A549 (cell line): Measurements from ENCODE around the gene MEA1. TPM values are rescaled to one million over a fixed set of nuclear protein-coding genes. Genes with fewer than 3 reads are reported as not detected.

Experiments
- ATAC-seq, 2 experiments: fragments of 200-7000 bp in 1 of 2; fragments of >200 bp in 1 of 2; cut with Nextera tagmentation in 1 of 2; cut with Tn5 transposase in 1 of 2; 3 replicates each; pipeline versions ENCODE4 v1.8.0 to v1.9.1; 2018 to 2020; ENCODE audit warnings: mild to moderate bottlenecking in 1 of 2, moderate library complexity in 1 of 2
- CTCF ChIA-PET: fragments of 300-600 bp; sonication (Branson Sonifier 250); formaldehyde crosslinking; extraction: SDS; loops from one replicate; lab custom pipeline; 2021; ENCODE audit warnings: antibody characterized with exemption, inconsistent platforms; lab: Yijun Ruan, JAX
- POLR2A ChIA-PET: fragments of 350-600 bp; formaldehyde crosslinking; extraction: SDS; loops from one replicate; lab custom pipeline; 2021; ENCODE audit warnings: antibody characterized with exemption, inconsistent platforms; lab: Yijun Ruan, JAX
- DNase-seq, 2 experiments: peaks; one replicate each; pipeline versions ENCODE4 v3.0.0 to v3.0.0-alpha.2; 2011 to 2016; ENCODE audit warnings: low read depth in 1 of 2, low spot score in 1 of 2
- FAIRE-seq: peaks from 2 replicates; lab custom pipeline; 2011; peaks lifted over from hg19 to GRCh38; lab: Jason Lieb, UNC
- H3K27ac ChIP-seq, 2 experiments: fragments of >200 bp; sonication (Bioruptor Twin); formaldehyde crosslinking; 3 replicates each; pipeline ENCODE4 v1.5.1; 2016 to 2017
- H3K4me1 ChIP-seq: fragments of >200 bp; sonication (Bioruptor Twin); formaldehyde crosslinking; 3 replicates; pipeline ENCODE4 v1.6.1; 2016
- H3K4me2 ChIP-seq: fragments of >200 bp; sonication (Bioruptor Twin); formaldehyde crosslinking; 3 replicates; pipeline ENCODE4 v1.6.1; 2016
- H3K4me3 ChIP-seq: fragments of >200 bp; sonication (Bioruptor Twin); formaldehyde crosslinking; 3 replicates; pipeline ENCODE4 v1.5.1; 2016
- H3K9me3 ChIP-seq: fragments of >200 bp; sonication (Bioruptor Twin); formaldehyde crosslinking; 3 replicates; pipeline ENCODE4 v1.6.1; 2016
- CBX8 ChIP-seq: fragments of 200-600 bp; sonication (generic); IDR thresholded peaks from 2 replicates; pipeline ENCODE4 v1.6.1; 2016
- CHD2 ChIP-seq: fragments of 150-350 bp; IDR thresholded peaks from 2 replicates; pipeline ENCODE4 v1.6.1; 2014; ENCODE audit warnings: low read length; ENCODE audit not compliant: partially characterized antibody
- FOSB ChIP-seq: fragments of 250-450 bp; sonication (Bioruptor Pico); IDR thresholded peaks from 2 replicates; pipeline ENCODE4 v1.5.0; 2020; ENCODE audit warnings: mild to moderate bottlenecking, moderate library complexity
- JUN ChIP-seq, 2 experiments: fragments of >200 bp; sonication (Bioruptor Twin); formaldehyde crosslinking; IDR thresholded peaks; 2 replicates in 1 of 2; 3 replicates in 1 of 2; pipeline ENCODE4 v1.6.1; 2016 to 2017
- KDM5A ChIP-seq: fragments of 200-600 bp; sonication (generic); IDR thresholded peaks from 2 replicates; pipeline ENCODE4 v1.6.1; 2016; ENCODE audit warnings: antibody characterized with exemption, mild to moderate bottlenecking
- MAFK ChIP-seq: fragments of 450-650 bp; IDR thresholded peaks from 2 replicates; pipeline ENCODE4 v1.6.1; 2014; ENCODE audit not compliant: partially characterized antibody
- MAZ ChIP-seq: fragments of 150-350 bp; IDR thresholded peaks from 2 replicates; pipeline ENCODE4 v1.6.1; 2014; ENCODE audit warnings: antibody characterized with exemption, low read depth, low read length, borderline replicate concordance
- PHF8 ChIP-seq: fragments of 200-600 bp; sonication (generic); IDR thresholded peaks from 2 replicates; pipeline ENCODE4 v1.6.1; 2016; ENCODE audit warnings: low read depth, mild to moderate bottlenecking, antibody characterized with exemption, moderate library complexity, borderline replicate concordance
- RARB ChIP-seq: fragments of 250-450 bp; sonication (Bioruptor Pico); IDR thresholded peaks from 2 replicates; pipeline ENCODE4 v1.8.0; 2021; ENCODE audit warnings: mild to moderate bottlenecking, moderate library complexity
- RCOR1 ChIP-seq: fragments of 150-350 bp; IDR thresholded peaks from 2 replicates; pipeline ENCODE4 v1.6.1; 2014; ENCODE audit warnings: antibody characterized with exemption, low read length, low read depth
- RFX5 ChIP-seq: fragments of 450-650 bp; IDR thresholded peaks from 2 replicates; pipeline ENCODE4 v1.7.1; 2014; ENCODE audit warnings: antibody characterized with exemption, mild to moderate bottlenecking, moderate library complexity
- TP53 ChIP-seq: fragments of 250-450 bp; sonication (Bioruptor Pico); IDR thresholded peaks from 2 replicates; pipeline ENCODE4 v1.5.0; 2021; ENCODE audit warnings: mild to moderate bottlenecking, moderate library complexity
- ZNF302 ChIP-seq: fragments of 250-450 bp; sonication (Bioruptor Pico); IDR thresholded peaks from 2 replicates; pipeline ENCODE4 v1.9.0; 2021; ENCODE audit warnings: inconsistent platforms, mild to moderate bottlenecking, moderate library complexity
- WGBS: methylation state at CpG from one replicate; pipeline ENCODE4 v1.1.6; 2017; ENCODE audit errors: missing lambda C conversion rate; 5-methylcytosine and 5-hydroxymethylcytosine counted together
- polyA plus RNA-seq, 4 experiments: library from polyadenylated mRNA; depleted of rRNA in 3 of 4; stranded (reverse); fragments of >200 nt; fragmentation: RNase III in 1 of 4; extraction: RNeasy Plus Mini Kit Qiagen cat#74134 plus additional on column Dnase treatment in 1 of 4; gene quantifications; 2 replicates in 3 of 4; 3 replicates in 1 of 4; pipeline ENCODE4 v1.2.3, GENCODE V29; 2011 to 2017
- TF ChIP-seq, protein P1 (sequence below): IDR thresholded peaks from 2 replicates; pipeline ENCODE4 v1.6.1; 2012; ENCODE audit warnings: low read depth, borderline replicate concordance
- TF ChIP-seq, protein P2 (sequence below): fragments of 250-450 bp; sonication (Bioruptor Pico); IDR thresholded peaks from 2 replicates; pipeline ENCODE4 v1.5.0; 2021; ENCODE audit warnings: mild to moderate bottlenecking, moderate library complexity, borderline replicate concordance
- TF ChIP-seq, protein P3 (sequence below): fragments of >200 bp; sonication (Bioruptor Twin); formaldehyde crosslinking; IDR thresholded peaks from 3 replicates; pipeline ENCODE4 v1.6.1; 2016
- TF ChIP-seq, protein P4 (sequence below): IDR thresholded peaks from 2 replicates; pipeline ENCODE4 v1.6.1; 2012
- TF ChIP-seq, protein P5 (sequence below): fragments of 200-600 bp; sonication (generic); IDR thresholded peaks from 2 replicates; pipeline ENCODE4 v1.6.1; 2016; ENCODE audit warnings: antibody characterized with exemption, mild to moderate bottlenecking, moderate library complexity

The MEA1 gene
- polyA plus RNA-seq, 2 of the 4 experiments (the other 2 are of a cell fraction): 58.6 to 94.3 TPM

DNA sequence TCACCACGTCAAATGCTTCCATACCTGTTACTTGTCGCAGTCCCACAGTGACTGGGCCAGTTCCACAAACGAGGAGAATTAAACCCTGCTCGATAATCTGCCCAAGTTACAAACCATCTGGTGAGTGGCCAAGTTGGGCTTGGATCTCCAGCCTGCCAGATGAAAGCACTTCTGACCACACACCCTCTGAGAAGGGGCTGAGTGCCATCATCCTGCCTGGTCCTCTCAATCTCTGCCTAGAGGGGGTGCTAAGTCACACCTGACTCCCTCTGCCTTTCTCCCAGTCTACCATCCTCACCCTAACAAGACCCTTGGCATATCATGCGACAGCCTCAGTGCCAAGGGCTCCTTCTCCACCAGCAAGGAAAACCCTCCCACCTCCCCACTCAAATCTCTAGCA, 23.5 kb upstream of the MEA1 start:
- Histone ChIP-seq H3K4me1 (no peaks in the 10 kb centered on the region), H3K9me3 (no peaks in the 10 kb centered on the region), H3K4me3 (no peak overlapping the region), H3K4me2 (no peak overlapping the region), H3K27ac (no peak overlapping the region)
- ATAC-seq: no peak
- no peak for DNase-seq
- TF ChIP-seq MAFK (no peak), FOSB (CRISPR knock-in tag) (no peak), MAZ (no peak), RFX5 (no peak), KDM5A (no peak), RARB (CRISPR knock-in tag) (no peak)
- TF ChIP-seq, protein P1, sequence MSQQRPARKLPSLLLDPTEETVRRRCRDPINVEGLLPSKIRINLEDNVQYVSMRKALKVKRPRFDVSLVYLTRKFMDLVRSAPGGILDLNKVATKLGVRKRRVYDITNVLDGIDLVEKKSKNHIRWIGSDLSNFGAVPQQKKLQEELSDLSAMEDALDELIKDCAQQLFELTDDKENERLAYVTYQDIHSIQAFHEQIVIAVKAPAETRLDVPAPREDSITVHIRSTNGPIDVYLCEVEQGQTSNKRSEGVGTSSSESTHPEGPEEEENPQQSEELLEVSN: no peak
- CTCF ChIA-PET: interaction anchor here (1.5 to 2.2 kb wide), 2 partner anchors 106 kb away, joined by 3 to 8 read pairs; no protein-coding TSS in a partner anchor
- POLR2A ChIA-PET: no interaction called here
- 84% methylated on average over 5 of the region's 5 CpGs for WGBS
- no peak for FAIRE-seq

DNA sequence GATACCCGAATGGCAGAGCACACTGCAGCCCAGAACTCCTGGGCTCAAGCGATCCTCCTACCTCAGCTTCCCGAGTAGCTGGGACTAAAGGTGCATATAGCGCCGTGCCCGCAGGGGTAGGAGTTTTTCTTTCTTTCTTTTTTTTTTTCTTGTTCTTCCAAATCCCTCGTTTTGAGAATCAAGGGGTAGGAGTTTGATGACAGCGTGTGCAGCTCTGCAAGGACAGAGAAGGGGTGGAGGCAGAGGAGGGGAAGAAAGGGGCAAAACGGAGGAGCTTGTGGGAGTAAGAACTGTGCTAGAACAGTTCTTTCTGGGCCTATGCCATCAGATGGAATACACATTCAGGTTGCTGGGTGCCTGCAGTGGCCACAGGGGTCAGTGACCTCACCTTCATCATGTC, 23.0 kb upstream of the MEA1 start:
- no peak overlapping the region for H3K4me2 ChIP-seq
- ChIA-PET POLR2A (no interaction called here), CTCF (interaction anchor here (2.2 kb wide), 1 partner anchor 107 kb away, joined by 8 read pairs; no protein-coding TSS in a partner anchor)
- TF ChIP-seq JUN (IDR thresholded peaks at IDR 0.05): no peak
- TF ChIP-seq, protein P2, sequence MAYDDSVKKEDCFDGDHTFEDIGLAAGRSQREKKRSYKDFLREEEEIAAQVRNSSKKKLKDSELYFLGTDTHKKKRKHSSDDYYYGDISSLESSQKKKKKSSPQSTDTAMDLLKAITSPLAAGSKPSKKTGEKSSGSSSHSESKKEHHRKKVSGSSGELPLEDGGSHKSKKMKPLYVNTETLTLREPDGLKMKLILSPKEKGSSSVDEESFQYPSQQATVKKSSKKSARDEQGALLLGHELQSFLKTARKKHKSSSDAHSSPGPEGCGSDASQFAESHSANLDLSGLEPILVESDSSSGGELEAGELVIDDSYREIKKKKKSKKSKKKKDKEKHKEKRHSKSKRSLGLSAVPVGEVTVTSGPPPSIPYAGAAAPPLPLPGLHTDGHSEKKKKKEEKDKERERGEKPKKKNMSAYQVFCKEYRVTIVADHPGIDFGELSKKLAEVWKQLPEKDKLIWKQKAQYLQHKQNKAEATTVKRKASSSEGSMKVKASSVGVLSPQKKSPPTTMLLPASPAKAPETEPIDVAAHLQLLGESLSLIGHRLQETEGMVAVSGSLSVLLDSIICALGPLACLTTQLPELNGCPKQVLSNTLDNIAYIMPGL (CRISPR knock-in tag): no peak
- ATAC-seq: no peak
- 93% methylated on average over 9 of the region's 9 CpGs for WGBS
- no peaks in the 10 kb centered on the region for H3K9me3 ChIP-seq
- H3K27ac ChIP-seq: no peak overlapping the region
- no peak overlapping the region for H3K4me3 ChIP-seq
- no peak for FAIRE-seq
- no peak for DNase-seq
- H3K4me1 ChIP-seq: no peaks in the 10 kb centered on the region

DNA sequence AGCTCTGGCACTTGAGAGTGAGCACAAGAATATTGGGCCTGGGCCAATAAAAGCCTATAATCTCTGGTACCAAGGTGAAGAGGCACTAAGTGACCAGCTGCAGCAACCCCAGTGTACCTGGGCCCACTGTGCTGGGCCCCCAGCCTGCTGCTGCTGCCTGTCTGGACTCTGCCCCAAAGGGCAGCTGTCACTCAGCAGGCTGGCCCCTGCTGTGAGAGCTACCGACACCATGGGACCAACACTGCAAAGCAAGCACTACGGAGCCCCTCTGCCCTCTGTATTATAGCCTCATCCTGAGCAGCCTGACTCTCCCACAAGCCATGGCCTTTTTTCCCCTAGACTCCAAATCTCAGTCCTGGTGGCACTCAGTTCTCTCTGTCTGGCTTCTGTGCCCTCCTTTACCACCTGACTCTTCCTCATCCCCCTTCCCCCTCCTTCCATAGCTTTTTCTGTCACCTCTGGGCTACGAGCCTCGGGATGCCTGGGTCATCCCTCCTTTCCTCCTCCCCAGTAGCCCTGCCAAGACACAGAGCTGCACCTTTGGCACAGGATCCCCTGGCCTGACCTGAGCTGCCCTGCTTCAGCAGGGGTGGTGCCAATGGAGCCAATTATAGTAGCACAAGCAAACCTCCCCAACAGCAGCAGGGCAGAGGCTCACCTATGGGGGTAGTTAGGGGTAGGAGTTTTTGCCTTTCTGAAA, 21.9 kb upstream of the MEA1 start:
- TF ChIP-seq ZNF302 (CRISPR knock-in tag): no peak
- ChIA-PET CTCF (interaction anchor here (0.7 to 2.2 kb wide), 3 partner anchors 20 to 108 kb away, joined by 3 to 8 read pairs (median 3); no protein-coding TSS in a partner anchor), POLR2A (no interaction called here)
- ATAC-seq (no peak), FAIRE-seq (no peak), DNase-seq (no peak)
- no peak overlapping the region for H3K4me3 ChIP-seq
- H3K4me2 ChIP-seq: no peak overlapping the region
- H3K27ac ChIP-seq: no peak overlapping the region
- H3K4me1 ChIP-seq: no peaks in the 10 kb centered on the region
- 95% methylated on average over 4 of the region's 4 CpGs for WGBS
- H3K9me3 ChIP-seq: no peaks in the 10 kb centered on the region

DNA sequence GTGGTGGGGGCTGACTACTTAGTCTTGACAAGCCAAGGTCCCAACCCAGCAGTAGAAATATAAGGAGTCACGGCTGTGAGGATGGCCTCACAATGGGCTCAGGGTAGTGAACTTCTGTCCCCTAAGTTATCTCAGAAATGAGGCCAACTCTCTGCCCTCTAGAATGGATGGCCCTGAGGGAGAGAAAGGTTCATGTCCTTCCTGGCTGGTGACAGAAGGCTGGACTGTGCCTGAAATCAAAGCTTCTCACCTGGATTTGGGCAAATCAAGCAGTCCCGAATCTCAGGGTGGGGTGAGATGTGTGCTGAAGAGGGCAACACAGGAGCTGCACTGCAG, 20.4 kb upstream of the MEA1 start:
- POLR2A ChIA-PET: no interaction called here
- DNase-seq (no peak), FAIRE-seq (no peak), ATAC-seq (no peak)
- CTCF ChIA-PET: interaction anchor here (1.3 kb wide), 1 partner anchor 110 kb away, joined by 5 read pairs; no protein-coding TSS in a partner anchor
- Histone ChIP-seq H3K9me3 (no peaks in the 10 kb centered on the region), H3K27ac (no peak overlapping the region), H3K4me3 (no peak overlapping the region), H3K4me1 (no peaks in the 10 kb centered on the region)
- WGBS: 96% methylated on average over 2 of the region's 2 CpGs
- TF ChIP-seq, protein P3, sequence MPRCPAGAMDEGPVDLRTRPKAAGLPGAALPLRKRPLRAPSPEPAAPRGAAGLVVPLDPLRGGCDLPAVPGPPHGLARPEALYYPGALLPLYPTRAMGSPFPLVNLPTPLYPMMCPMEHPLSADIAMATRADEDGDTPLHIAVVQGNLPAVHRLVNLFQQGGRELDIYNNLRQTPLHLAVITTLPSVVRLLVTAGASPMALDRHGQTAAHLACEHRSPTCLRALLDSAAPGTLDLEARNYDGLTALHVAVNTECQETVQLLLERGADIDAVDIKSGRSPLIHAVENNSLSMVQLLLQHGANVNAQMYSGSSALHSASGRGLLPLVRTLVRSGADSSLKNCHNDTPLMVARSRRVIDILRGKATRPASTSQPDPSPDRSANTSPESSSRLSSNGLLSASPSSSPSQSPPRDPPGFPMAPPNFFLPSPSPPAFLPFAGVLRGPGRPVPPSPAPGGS: no peak
- TF ChIP-seq, protein P4, sequence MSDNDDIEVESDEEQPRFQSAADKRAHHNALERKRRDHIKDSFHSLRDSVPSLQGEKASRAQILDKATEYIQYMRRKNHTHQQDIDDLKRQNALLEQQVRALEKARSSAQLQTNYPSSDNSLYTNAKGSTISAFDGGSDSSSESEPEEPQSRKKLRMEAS: no peak
- no peak for TF ChIP-seq TP53 (CRISPR knock-in tag)
- no peak for TF ChIP-seq ZNF302 (CRISPR knock-in tag)
- no peak for TF ChIP-seq CBX8
- TF ChIP-seq RCOR1: no peak
- TF ChIP-seq PHF8: no peak
- TF ChIP-seq, protein P5, sequence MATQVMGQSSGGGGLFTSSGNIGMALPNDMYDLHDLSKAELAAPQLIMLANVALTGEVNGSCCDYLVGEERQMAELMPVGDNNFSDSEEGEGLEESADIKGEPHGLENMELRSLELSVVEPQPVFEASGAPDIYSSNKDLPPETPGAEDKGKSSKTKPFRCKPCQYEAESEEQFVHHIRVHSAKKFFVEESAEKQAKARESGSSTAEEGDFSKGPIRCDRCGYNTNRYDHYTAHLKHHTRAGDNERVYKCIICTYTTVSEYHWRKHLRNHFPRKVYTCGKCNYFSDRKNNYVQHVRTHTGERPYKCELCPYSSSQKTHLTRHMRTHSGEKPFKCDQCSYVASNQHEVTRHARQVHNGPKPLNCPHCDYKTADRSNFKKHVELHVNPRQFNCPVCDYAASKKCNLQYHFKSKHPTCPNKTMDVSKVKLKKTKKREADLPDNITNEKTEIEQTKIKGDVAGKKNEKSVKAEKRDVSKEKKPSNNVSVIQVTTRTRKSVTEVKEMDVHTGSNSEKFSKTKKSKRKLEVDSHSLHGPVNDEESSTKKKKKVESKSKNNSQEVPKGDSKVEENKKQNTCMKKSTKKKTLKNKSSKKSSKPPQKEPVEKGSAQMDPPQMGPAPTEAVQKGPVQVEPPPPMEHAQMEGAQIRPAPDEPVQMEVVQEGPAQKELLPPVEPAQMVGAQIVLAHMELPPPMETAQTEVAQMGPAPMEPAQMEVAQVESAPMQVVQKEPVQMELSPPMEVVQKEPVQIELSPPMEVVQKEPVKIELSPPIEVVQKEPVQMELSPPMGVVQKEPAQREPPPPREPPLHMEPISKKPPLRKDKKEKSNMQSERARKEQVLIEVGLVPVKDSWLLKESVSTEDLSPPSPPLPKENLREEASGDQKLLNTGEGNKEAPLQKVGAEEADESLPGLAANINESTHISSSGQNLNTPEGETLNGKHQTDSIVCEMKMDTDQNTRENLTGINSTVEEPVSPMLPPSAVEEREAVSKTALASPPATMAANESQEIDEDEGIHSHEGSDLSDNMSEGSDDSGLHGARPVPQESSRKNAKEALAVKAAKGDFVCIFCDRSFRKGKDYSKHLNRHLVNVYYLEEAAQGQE: no peak
- no peak for TF ChIP-seq CHD2
- TF ChIP-seq, all 56 proteins: peak for 0
- H3K4me2 ChIP-seq: no peak overlapping the region
